Transverse colon (tissue), 4 donors: Measurements from ENCODE around the gene KNDC1.

Experiments used
- CTCF ChIP-seq, 5 experiments: fragments of 200-600 bp in 3 of 5; fragments of 450-650 bp in 2 of 5; sonication (generic) in 3 of 5; IDR thresholded peaks; 1 replicate in 2 of 5; 2 replicates in 3 of 5; pipeline ENCODE4 v1.5.1; 2016 to 2017; ENCODE audit warnings: antibody characterized with exemption in 5 of 5, inconsistent platforms in 3 of 5, mild to moderate bottlenecking in 2 of 5, moderate library complexity in 1 of 5
- EP300 ChIP-seq: sonication (generic); formaldehyde crosslinking; IDR thresholded peaks from one replicate; pipeline ENCODE4 v1.6.1; 2017; ENCODE audit warnings: antibody characterized with exemption, low read depth
- POLR2A ChIP-seq: fragments of 450-650 bp; IDR thresholded peaks from one replicate; pipeline ENCODE4 v1.6.1; 2016; ENCODE audit warnings: antibody characterized with exemption, mild to moderate bottlenecking, moderate library complexity
- POLR2AphosphoS5 ChIP-seq, 3 donors: sonication (generic); formaldehyde crosslinking; IDR thresholded peaks; one replicate each; pipeline ENCODE4 v1.6.1; 2016; ENCODE audit warnings: antibody characterized with exemption in 3 of 3

DNA sequence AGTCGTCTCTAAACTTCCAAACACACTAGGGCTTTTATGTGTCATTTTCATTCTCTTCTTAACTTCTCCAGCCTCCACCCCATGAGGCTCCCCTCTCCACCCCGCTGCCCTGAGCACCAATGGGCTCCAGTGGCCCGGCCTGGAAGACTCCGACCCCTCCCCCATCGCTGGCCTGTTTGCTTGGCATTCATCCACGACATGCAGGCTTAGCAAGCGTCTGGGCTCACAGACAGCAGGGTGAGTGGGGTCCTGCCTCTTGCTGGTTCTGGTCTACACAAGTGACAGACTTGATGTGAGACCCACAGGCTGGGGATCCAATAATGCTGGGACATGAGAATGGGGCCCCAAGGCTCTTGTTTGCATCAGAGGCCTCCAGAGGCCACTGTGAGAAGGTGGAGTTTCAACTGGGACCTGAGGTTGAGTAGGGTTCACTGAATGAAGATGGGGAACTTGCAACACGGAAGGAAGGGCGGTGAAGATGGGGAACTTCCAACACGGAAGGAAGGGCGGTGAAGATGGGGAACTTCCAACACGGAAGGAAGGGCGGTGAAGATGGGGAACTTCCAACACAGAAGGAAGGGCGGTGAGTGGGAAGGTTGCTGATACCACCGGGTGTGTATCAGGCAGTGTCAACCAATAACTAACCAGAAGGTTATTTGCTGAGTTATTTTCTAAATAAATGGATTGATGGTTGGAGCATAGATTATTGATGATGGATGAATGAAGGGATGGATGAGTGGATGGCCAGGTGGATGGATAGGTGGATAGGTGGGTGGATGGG is 14.0 kb downstream of the KNDC1 start:
- TF ChIP-seq CTCF (IDR thresholded peaks at IDR 0.05) (no peak), POLR2A (no peak), EP300 (no peak), POLR2AphosphoS5 (IDR thresholded peaks at IDR 0.05) (no peak)
